ENCODE measurements around the gene CCDC88C. TPM values are rescaled to one million over a fixed set of nuclear protein-coding genes. Genes with fewer than 3 reads are reported as not detected.
A peak's percentile ranks its signal among the peaks of the same experiment; 100 is the strongest.
"Not testable (repeated sequence)": the region's sequence is repeated elsewhere in the genome, so short reads cannot be mapped to it uniquely, and the experiment has no call there.

CCDC88C gene
- total RNA-seq, 1 experiment from 2014 or later = 6.1 TPM

GRCh38 chr14:91269076-91269991 is 148.3 kb downstream of the CCDC88C start:
- no peak for DNase-seq (ENCODE audit: low read depth)

GRCh38 chr14:91267965-91268437 is 149.6 kb downstream of the CCDC88C start:
- DNase-seq (ENCODE audit: low read depth) = no peak

- not testable (repeated sequence) for DNase-seq (ENCODE audit: low read depth)
Measured at GRCh38 chr14:91266276-91266675, 151.3 kb downstream of the CCDC88C start.

- DNase-seq (ENCODE audit: low read depth) = no peak
Measured at GRCh38 chr14:91265404-91265803, 152.2 kb downstream of the CCDC88C start.

- DNase-seq (ENCODE audit: low read depth) = no peak
Measured at GRCh38 chr14:91264151-91265150, 153.2 kb downstream of the CCDC88C start.

- DNase-seq (ENCODE audit: low read depth) = no peak
Measured at GRCh38 chr14:91263329-91263728, 154.3 kb downstream of the CCDC88C start.

GRCh38 chr14:91261986-91262549 is 155.6 kb downstream of the CCDC88C start:
- DNase-seq (ENCODE audit: low read depth) = no peak

- DNase-seq (ENCODE audit: low read depth) = no peak
Measured at GRCh38 chr14:91261115-91261514, 156.5 kb downstream of the CCDC88C start.

GRCh38 chr14:91258876-91259275 is 158.7 kb downstream of the CCDC88C start:
- no peak for DNase-seq (ENCODE audit: low read depth)

GRCh38 chr14:91258011-91258618 is 159.5 kb downstream of the CCDC88C start:
- DNase-seq (ENCODE audit: low read depth) = no peak

GRCh38 chr14:91257328-91258010 is 160.2 kb downstream of the CCDC88C start:
- DNase-seq (ENCODE audit: low read depth) = no peak

- no peak for DNase-seq (ENCODE audit: low read depth)
Measured at GRCh38 chr14:91256661-91257060, 161.0 kb downstream of the CCDC88C start.

GRCh38 chr14:91255026-91255695 is 162.5 kb downstream of the CCDC88C start:
- DNase-seq (ENCODE audit: low read depth) = no peak

- DNase-seq (ENCODE audit: low read depth) = no peak
Measured at GRCh38 chr14:91254461-91254860, 163.2 kb downstream of the CCDC88C start.

- no peak for DNase-seq (ENCODE audit: low read depth)
Measured at GRCh38 chr14:91253795-91254323, 163.8 kb downstream of the CCDC88C start.

GRCh38 chr14:91252871-91253794 is 164.5 kb downstream of the CCDC88C start:
- DNase-seq (ENCODE audit: low read depth) = peak; percentile 45

GRCh38 chr14:91250912-91251311 is 166.7 kb downstream of the CCDC88C start:
- DNase-seq (ENCODE audit: low read depth) = peak; percentile 41

- peak; percentile 75 for DNase-seq (ENCODE audit: low read depth)
Measured at GRCh38 chr14:91249841-91250616, 167.6 kb downstream of the CCDC88C start.
